HG02759 (cell line): ENCODE measurements around the gene MAP3K6.

ENCODE experiments used
- ATAC-seq: cut with Tn5 transposase; IDR thresholded peaks from one replicate; pipeline ENCODE4 v1.9.1; 2021; ENCODE audit warnings: mild to moderate bottlenecking, moderate library complexity; ENCODE audit not compliant: unreplicated experiment

Gene MAP3K6

DNA sequence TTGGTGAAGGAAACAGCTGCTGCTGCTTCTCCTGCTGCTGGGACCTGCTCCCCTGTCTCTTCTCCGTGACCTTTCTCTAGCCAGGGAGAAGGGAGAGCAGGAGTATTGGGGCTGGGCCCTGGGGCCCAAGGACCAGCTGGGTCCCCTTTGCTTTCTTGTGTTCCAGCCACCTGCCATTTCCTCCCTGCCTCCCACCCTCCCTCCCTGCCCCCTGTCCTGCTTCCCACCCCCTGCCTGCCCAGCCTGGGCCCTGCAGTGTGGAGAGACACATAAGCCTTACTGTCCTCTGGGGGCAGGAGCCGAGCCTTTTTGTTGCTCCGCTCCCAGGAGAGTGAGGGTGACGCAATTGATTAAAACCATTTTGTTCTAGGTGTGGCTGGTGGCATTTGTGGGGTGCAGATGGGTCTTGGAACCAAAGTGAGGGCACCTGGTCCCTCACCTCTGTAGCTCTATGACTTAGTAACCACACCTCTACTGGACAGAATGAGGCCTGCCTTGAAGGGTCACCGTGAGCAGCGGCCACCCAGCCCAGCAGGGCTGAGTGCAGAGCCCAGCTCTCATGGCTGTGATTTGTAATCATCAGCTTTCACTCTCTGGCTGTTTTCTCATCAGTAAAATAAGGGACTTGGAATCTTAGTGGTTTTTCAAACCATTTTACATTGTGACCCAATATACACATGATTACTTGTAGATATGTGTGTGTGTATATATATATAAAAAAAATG lies 58.7 kb downstream of the MAP3K6 start:
- ATAC-seq = no peak

DNA sequence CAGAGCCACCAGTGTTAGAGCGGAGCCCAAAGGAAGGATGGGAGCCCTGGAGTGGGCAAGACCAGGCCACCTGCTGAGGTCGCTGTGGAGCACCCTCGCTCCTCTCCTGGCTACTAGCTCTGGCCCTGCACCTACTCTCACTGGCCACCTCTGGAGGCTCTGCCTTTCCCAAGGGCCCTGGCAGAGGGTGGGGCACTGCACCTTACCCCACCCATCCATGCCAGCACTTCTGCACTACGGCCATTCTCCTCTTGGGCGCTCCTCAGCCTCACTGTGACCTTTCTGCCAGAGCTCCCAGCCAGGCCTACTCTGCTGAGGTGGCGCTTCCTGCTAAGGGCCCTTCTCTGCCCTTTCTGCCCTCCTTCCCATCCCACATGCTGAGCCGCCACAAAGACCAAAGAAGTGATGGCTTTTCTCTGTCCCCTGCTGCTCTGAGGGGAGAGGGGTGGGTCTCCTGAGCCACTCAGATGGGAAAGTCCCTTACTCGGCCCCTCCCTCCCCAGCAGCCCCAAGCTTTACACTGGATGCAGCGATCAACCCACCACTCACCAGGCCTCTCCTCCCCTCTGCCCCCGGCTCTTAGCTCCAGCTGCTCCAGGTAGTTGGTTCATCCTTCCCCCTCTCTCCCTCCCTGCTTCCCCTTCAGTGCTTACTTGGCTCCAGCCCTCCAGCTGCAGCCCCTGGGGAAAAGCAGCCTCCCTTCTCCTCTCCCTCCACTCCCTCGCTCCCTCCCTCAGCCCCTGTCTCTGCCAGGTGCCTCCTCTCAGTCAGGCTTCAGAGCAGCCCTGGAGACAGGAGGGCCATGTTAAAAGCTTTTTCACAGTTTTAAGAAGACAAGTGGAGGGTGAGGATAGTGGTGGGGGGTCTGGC lies 59.6 kb downstream of the MAP3K6 start:
- no peak for ATAC-seq

DNA sequence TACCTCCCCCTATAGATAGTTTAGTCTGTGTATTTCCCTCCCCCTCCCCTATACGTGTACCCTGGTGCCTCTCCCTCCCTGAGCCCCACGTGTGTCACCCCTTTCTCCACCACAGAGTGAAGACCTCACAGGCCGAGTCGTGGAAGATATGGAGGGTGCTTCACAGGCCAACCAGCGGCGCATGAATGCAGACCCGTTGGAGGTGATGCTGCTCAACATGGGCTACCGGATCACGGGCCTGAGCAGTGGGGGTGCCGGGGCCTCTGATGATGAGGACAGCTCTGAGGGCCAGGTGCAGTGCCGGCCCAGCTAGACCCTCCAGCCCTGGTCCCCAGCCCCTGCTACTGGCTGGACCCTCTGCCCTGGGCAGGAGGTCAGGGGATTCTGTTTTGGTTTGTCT lies 60.7 kb downstream of the MAP3K6 start:
- ATAC-seq = no peak
